Measurements from ENCODE around the gene VPS54. TPM values are rescaled to one million over a fixed set of nuclear protein-coding genes. Genes with fewer than 3 reads are reported as not detected.

The VPS54 gene
- polyA plus RNA-seq, 1 donor = 22.7 TPM

DNA sequence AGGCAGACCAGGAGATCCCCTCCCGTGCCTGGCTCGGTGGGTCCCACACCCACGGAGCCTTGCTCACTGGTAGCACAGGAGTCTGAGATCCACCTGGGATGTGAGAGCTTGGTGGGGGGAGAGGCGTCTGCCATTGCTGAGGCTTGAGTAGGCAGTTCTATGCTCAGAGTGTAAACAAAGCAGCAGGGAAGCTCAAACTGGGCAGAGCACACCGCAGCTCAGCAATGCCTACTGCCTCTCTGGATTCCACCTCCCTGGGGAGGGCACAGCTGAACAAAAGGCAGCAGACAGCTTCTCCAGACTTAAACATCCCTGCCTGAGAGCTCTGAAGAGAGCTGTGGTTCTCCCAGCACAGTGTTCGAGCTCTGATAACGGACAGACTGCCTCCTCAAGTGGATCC is 92.4 kb downstream of the VPS54 start:
- no peak for DNase-seq (ENCODE audit: low read depth)

DNA sequence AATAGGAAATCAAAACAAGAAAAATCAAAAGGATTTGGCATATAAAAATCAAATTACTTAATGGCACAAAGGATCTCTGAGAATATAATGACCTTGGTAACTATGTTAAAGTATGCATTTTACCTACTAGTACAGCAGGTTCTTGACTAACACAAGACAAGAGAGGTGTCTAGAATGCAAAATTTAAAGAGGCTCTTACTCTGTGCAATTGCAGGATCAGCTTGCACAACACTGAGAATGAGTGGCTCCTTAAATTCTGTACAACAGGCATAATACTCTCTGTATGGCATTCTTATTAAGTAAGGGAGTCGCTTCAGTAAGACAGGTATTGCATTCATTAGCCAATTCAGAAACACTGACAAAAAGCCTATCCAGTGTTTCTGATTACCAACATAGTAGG is 104.9 kb downstream of the VPS54 start:
- DNase-seq (ENCODE audit: low read depth) = no peak

DNA sequence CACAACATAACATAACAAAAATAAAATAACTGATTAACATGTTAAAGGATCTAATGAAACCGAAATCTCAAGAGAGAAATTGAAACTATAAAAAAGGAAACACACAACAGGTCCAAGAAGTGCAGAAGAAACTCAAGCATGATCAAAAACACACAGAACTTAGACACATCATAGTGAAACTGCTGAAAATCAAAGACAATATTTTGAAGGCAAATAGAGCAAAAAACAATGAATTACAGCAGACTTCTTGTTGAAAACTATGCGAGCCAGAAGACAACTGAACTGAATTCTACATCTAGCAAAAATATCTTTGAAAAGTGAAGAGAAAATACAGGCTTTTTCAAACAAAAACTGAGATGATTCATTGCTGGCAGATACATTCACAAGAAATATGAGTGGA is 116.2 kb downstream of the VPS54 start:
- no peak for DNase-seq (ENCODE audit: low read depth)

DNA sequence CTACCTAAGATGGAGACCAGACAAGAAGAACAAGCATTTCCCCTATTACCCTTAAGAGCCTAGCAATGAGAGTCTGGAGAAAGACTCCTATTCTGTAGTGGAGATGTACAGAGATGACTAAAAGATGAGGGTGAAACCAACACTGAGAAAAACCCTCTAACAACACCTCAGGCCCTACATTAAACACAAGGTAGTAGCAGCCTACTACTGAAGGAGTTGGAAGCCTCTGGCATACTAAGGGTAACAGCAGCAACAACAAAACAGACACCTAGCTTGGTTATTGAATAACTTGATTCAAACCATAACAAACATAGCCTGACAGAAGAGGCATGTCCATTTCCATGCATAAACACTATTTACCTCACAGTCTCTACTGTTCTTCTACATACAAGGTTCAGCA is 117.1 kb downstream of the VPS54 start:
- DNase-seq (ENCODE audit: low read depth) = no peak

DNA sequence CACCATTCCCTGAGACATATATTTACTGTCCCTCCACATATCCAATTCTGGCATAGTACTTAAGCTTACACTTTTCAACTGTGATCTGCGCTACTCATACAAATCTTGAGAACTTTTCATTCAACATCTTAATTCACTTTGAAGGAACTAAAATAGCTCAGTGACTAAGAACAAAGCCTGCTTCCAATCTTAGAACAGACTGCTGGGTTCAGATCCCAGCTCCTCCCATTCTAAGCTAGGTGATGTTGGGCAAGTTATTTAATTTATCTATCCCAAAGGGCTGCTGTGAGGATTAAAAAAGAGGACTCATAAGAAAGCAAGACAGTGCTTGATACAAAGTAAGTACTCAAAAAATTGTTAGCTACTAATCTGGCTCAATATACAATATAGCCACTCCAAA is 119.6 kb downstream of the VPS54 start:
- no peak for DNase-seq (ENCODE audit: low read depth)

DNA sequence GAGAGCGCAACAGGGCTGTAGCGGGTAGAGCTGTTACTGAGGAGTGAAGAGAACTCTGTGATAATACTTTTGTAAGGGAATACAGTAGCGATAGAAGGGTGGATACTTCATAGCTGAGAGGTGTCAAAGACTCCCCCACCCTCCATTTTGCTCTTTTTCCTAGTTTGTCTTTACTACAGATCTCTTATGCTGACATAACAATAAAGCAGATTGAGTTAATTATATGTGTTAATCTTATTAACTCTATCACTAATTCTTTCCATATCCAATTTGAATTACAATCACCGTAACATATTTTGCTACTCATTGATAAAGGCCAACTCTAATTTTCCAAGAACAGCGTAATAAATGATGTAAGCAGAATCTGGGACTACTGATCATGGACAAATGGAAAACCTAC is 120.4 kb downstream of the VPS54 start:
- DNase-seq (ENCODE audit: low read depth) = no peak

DNA sequence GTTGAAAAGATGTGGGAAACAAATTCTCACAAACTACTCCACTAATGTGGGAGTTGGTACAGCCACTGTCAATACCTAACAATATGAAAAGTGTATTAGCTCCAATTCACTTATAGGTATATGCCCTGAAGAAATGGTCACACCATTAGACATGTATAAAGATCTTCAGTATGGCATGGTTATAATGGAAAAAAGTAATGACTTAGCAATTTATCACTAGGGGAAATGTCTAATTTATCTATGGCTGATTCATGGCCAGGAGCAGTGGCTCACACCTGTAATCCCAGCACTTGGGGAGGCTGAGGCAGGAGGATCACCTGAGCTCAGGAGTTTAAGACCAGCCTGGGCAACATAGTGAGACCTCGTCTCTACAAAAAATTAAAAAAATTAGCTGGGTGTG is 125.1 kb downstream of the VPS54 start:
- DNase-seq (ENCODE audit: low read depth) = no peak

DNA sequence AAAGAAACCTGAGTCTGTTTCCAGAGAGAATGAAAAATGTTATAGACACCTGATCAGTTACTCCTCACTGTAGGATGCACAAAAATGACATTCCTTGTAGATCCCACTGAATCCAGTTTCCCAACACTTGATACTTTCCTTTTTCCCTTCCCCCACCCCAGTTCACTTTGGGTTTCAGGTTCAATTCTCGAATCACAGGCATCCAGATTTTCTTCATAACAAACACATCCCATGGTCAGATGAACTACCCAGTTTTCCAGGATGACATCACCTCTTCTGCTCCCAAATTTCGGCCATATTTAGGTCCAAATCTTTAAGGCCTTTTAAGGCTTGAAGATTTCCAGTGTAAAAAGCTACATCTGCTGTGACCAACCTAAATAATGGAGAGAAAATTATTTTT is 126.1 kb downstream of the VPS54 start:
- DNase-seq (ENCODE audit: low read depth) = no peak

DNA sequence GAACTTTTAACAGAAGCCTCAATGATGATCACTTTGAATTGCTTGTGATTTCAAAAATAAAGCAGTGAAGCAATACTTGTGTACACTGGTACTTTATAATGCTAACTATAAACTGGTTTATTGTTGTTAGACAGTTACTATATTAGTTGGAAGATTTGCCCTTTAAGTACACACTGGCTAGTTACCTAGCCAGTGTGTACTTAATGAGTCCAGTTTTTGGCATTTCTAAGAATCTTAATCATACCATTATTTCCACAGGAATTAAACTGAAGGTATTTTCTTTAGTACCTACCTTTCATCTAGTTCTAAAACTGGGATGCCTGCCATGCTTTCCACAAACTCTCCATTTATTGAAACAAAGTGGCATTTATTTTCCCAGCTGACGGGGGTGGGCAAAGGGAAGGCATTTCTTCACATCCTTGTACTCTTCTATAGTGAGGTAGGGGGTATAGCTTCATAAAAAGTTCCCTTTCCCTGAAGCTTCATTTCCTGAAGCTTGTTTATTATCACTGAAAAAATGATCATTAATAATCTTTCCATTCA is 127.7 kb downstream of the VPS54 start:
- DNase-seq (ENCODE audit: low read depth) = no peak

DNA sequence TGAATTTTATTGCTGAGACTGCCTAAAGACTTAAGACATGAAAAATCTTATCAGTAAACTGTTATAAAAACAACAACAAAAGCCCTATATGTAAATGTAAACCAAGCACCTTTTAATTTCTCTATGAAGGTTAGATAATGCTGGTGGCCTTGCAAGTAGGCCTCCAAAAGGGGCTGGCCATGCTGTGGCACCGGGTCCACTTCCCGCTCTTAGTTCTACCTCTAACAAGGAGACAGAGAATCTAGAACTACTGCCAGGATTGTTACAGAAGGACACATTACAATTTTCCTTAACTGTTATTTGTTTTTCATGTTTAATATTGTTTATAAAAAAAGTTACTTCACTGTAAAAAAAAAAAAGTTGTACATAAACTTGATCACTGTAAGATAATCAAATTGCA is 128.6 kb downstream of the VPS54 start:
- no peak for DNase-seq (ENCODE audit: low read depth)

DNA sequence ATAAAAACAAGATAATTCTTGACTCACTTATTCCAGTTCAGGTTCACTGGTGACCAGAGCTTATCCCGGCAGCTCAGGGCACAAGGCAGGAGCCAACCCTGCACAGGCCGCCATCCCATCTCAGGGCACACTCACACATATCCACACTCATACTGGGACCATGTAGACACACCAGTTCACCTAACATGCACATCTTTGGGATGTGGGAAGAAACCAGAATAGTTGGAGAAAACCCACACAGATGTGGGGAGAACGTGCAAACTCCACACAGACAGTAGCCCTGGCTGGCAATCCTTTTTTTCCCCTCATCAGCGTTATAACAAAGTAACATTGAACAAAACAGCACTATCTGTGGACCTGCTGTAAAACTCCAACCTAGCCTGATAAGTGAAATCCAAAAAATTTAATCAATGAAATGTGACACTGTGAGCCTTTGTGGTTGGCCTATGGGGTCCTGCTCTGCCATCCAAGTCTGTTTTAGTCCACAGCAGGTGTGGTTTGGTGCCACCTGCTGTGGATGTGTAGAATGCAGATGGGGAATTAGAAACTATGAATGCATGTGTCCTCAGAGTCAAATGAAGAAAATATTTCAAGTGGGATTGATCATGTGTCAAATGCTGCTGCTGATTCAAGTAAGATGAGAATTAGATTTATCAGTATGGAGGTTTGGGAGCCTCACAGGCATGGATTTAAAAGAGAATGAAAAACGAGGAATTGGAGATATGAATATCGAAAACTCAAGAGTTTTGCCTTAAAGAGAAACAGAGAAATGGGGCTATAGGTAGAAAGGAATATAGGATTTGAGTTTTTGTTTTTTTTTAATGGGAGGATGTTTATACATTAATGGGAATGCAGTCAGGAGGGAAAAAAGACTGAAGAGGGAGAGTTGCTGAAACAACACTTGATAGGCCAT is 130.5 kb downstream of the VPS54 start:
- no peak for DNase-seq (ENCODE audit: low read depth)

DNA sequence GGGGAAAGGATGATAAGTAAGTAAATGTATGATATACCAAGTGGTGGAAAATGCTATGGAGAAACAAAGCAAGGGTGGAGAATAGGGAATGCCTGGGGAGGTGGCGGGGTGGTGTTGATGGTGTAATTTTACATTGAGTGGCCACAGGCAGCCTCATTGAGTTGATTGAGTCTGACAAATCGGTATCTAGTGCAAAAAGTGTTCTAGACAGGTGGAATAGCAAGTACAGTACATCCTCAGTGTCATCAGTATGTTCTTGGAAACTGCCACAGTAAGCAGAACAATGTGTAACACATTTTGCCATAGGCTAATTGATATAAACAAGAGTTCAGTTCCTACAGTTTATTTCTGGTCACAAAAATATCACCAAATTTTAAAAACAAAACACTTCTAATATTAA is 131.2 kb downstream of the VPS54 start:
- DNase-seq (ENCODE audit: low read depth) = no peak

DNA sequence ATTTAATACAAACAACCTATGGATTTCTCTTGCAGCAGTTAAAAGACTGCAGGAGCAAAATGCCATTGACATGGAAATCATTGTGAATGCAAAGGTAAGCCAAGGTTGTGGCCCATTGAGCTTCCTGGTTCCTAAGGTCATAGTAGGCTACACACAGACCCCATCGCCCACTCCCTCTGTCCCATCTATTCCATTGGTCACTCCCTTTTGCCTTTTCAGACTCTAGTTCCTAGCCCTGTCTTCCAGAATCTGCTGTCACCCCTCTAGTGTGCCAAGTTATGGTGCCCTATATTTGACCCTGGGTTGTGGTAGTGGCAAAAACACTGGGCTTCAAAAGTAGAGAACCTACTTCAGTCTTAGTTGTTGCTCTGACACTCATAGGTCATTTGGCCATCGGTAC is 132.8 kb downstream of the VPS54 start:
- DNase-seq (ENCODE audit: low read depth) = no peak

DNA sequence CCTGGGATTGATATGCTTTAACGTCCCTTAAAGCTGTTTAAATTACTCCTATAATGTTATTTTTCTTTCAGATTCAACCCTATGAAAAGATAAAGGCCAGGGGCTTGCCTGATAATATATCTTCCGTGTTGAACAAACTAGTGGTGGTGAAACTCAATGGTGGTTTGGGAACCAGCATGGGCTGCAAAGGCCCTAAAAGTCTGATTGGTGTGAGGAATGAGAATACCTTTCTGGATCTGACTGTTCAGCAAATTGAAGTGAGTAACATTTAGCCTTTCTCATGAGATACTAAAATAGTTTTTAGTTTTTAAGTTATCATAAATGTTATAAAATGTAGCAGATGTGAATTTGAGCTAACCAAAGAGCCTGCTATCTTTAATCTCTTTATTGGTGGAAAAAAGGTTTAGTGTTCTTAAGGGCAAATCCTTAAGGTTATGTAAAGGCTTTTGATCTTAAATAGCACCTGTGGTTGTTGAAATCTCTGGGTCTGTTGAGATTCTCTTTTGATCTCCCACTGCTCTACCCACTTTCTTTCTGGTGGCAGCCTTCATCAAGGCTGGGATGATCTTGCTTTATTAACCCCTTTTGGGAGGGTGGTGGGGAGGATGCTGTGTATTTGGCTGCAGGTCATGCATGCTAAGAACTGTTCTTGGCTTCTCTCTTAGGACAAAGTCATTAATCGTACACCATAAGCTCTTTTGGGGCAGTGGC is 136.7 kb downstream of the VPS54 start:
- DNase-seq (ENCODE audit: low read depth) = no peak

DNA sequence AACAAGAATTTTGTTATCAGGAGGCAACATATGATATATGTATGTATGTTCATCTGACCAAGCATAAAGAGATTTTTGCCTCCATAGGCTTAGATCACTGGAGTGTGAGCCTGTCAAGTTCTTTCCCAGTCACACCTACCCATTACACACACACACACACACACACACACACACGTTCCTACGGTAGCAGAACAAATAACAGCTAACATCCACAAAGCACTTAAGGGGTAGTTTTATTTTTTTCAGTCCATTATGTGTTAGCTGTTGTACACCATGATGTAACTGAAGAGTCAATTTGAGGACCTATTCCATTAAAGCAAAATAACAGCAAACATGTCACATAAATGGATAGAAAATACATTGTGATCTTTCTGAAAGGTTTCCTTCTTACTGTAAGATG is 138.0 kb downstream of the VPS54 start:
- no peak for DNase-seq (ENCODE audit: low read depth)

DNA sequence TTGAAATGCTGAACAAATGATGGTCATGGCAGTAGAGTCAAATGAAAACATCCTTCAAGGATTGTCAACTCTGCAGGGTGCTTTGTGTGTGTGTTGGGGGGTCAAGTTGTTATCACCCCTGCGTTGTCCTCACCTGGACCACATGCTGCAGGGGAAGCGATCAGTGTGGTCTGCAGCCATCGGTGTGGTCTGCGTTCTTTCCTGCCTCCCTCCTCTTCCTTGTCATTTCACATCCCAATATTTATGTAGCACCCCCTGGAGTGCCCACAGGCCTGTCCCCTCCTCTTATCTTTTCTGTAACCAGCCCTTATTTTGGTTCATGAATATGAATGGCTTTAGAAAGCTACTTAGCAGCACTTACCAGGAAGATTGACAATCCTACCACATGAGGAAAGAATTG is 138.6 kb downstream of the VPS54 start:
- no peak for DNase-seq (ENCODE audit: low read depth)

DNA sequence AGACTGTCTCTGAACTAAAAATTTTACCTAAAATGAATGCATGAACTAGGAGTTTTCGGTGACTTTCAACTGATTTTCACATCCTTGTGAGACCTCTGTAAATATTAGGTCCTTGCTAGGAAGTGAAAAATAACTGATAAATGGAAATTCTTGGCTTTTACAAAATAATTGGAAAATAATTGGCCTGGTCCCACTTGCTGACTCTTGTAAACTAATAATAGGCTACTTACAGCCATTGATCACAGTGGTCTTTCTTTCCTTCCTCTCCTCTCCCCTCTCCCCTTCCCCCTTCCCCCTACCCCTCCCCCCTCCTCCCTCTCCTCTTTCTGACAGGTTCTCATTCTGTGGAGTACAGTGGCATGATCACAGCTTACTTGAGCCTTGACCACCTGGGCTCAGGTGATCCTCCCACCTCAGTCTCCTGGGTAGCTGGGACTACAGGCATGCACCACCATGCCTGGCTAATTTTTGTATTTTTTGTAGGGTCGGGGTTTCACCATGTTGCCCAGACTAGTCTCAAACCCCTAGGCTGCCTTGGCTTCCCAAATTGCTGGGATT is 139.3 kb downstream of the VPS54 start:
- no peak for DNase-seq (ENCODE audit: low read depth)

DNA sequence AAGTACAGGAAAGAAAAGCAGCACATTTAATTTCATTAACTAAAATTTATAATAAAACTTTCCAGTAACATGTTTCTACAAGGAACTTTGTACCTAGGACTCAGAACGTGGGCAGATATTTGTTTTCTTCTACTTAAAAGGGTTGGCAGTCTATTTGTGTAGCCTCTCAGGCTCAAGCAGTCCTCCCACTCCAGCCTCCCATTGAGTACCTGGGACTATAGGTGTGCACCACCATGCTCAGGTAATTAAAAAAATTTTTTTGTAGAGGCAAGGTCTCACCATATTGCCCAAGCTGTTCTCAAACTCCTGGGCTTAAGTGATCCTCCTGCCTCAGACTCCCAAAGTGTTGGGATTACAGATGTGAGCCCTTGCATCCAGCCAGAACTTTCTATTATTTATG is 140.7 kb downstream of the VPS54 start:
- DNase-seq (ENCODE audit: low read depth) = no peak

DNA sequence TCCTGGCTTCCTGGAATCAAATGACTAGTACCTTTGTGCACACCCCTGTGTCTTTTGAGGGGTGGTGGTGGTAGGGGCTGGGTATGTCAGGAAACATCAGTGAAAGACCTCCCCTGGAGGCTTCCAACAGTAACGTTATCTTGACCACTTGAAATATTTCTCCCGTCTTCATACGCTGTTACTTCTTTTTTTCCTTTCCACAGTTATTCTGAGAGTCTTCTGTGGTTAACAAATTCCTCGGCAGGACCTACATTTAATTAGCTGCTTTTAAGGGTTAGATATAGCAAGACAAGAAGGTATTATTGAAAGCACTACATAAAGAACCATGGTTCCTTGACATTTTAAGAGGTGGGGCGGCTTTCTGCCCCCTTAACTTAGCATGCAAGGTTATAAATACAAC is 142.9 kb downstream of the VPS54 start:
- no peak for DNase-seq (ENCODE audit: low read depth)

DNA sequence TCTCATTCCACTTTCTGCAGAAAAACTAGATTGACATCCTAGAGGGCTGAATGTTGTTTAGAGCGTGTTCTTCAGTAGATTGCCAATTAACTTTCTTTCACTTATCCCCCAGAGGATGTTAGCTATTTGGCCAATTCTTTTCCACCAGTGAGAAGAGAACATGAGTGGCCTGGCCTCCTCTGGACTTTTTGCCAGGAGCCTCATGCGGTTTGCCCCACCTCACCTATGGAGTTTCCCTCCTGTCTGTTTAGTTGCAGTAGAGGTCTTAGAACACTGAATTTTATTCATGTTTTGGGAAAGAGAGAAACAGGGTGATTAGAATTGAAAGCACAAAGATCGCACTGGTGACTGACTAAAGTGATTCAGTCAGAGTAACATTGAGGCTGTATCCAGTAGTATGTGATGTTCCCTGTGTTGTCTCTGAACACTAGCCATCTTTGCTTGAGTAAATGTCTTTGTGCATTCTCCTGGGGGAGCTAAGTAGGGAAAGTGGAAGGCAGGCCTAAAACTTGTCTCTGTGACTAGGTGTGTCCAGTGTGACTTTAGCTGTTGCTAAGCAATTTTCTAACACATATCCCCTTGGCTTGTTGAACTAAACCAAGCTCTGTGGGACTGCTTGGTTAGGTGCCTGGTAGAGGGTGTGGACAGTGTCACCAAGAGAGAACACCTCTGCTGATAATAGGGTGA is 143.5 kb downstream of the VPS54 start:
- peak; percentile 19 for DNase-seq (ENCODE audit: low read depth)

DNA sequence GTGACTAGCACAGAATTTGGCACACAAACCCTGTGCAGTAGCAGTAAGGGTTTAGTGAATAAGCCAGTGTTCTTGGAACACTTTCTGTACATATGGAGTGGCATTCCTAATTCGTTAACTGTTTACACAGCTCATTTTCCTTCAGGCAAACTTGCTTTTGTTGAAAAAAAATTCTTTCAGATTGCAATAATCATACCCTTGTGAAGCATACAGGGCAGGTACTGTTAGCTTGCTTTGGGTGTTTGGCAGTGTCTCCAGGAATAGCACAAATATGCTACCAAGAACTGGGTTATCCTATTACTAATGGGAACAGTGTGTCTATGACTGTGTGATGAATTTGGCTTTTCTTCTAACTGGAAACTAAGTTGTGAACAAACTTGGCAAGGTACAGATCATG is 144.1 kb downstream of the VPS54 start:
- DNase-seq (ENCODE audit: low read depth) = no peak
